ENCODE measurements around the gene HAT1.
A peak's percentile ranks its signal among the peaks of the same experiment; 100 is the strongest.

Gene HAT1

GRCh38 chr2:171882089-171882769 lies 40.0 kb upstream of the HAT1 start:
- 100% methylated on average over 2 of the region's 2 CpGs for WGBS (ENCODE audit: insufficient coverage)
- Histone ChIP-seq H3K4me3 (ENCODE audit: control insufficient read depth in 1 of 7, extremely low read depth in 1 of 7, insufficient read depth in 4 of 7, low read depth in 2 of 7, low read length in 6 of 7) (no peak overlapping the region), H3K36me3 (ENCODE audit: control insufficient read depth in 4 of 4, insufficient read depth in 4 of 4, low read length in 3 of 4) (peaks cover 0 to 3% (median 1%) of the 10 kb centered on the region in 4 experiments), H3K9me3 (ENCODE audit: control extremely low read depth in 1 of 5, control insufficient read depth in 4 of 5, insufficient read depth in 2 of 5, low read depth in 1 of 5, low read length in 4 of 5) (no peaks in the 10 kb centered on the region), H3K27me3 (replicated peaks in 2 of 5; ENCODE audit: control insufficient read depth in 4 of 5, insufficient read depth in 5 of 5, low read length in 4 of 5) (no peaks in the 10 kb centered on the region), H3K4me1 (ENCODE audit: control extremely low read depth in 1 of 4, control insufficient read depth in 4 of 4, insufficient read depth in 4 of 4, low read length in 3 of 4) (peaks cover 0 to 3% (median 0%) of the 10 kb centered on the region in 4 experiments), H3K27ac (ENCODE audit: insufficient read depth in 1 of 2, low read depth in 1 of 2, low read length in 2 of 2, poor library complexity in 1 of 2, severe bottlenecking in 2 of 2) (no peak overlapping the region)
- ChIA-PET POLR2A (no interaction called here), CTCF (interaction anchor here (0.6 kb wide), 1 partner anchor 27 kb away, joined by 3 read pairs; no protein-coding TSS in a partner anchor)
- DNase-seq = no peak

GRCh38 chr2:171883275-171883893 lies 38.9 kb upstream of the HAT1 start:
- ChIA-PET POLR2A (no interaction called here), CTCF (interaction anchor here (1.1 kb wide), 1 partner anchor 10 kb away, joined by 3 read pairs; no protein-coding TSS in a partner anchor)
- H3K4me1 ChIP-seq (ENCODE audit: control extremely low read depth in 1 of 4, control insufficient read depth in 4 of 4, insufficient read depth in 4 of 4, low read length in 3 of 4) = peaks cover 0 to 1% (median 0%) of the 10 kb centered on the region in 4 experiments
- H3K9me3 ChIP-seq (ENCODE audit: control extremely low read depth in 1 of 5, control insufficient read depth in 4 of 5, insufficient read depth in 2 of 5, low read depth in 1 of 5, low read length in 4 of 5) = no peaks in the 10 kb centered on the region
- no peaks in the 10 kb centered on the region for H3K27me3 ChIP-seq (replicated peaks in 2 of 5; ENCODE audit: control insufficient read depth in 4 of 5, insufficient read depth in 5 of 5, low read length in 4 of 5)
- DNase-seq = no peak
- H3K36me3 ChIP-seq (ENCODE audit: control insufficient read depth in 4 of 4, insufficient read depth in 4 of 4, low read length in 3 of 4) = peaks cover 0 to 3% (median 1%) of the 10 kb centered on the region in 4 experiments
- no peak overlapping the region for H3K4me3 ChIP-seq (ENCODE audit: control insufficient read depth in 1 of 7, extremely low read depth in 1 of 7, insufficient read depth in 4 of 7, low read depth in 2 of 7, low read length in 6 of 7)
- 98% methylated on average over 4 of the region's 5 CpGs for WGBS (ENCODE audit: insufficient coverage)
- H3K27ac ChIP-seq (ENCODE audit: insufficient read depth in 1 of 2, low read depth in 1 of 2, low read length in 2 of 2, poor library complexity in 1 of 2, severe bottlenecking in 2 of 2) = no peak overlapping the region

DNA sequence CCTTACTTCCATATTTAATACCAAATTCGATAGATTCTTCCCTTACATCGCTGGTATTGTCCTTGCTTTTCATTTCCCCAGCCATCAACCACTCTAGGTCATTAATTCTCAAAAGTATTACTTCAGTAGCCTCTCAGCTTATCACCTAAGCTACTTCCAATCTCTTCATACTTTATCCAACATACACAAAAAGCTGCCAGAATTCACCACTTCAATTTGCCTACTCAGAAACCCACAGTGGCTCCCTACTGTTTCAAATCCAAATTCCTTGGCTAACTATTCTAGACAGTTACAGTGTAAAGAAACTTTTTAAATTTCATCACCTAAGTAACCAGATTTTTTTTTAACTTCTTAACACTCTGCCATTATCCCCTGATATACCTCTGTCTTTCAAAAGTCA lies 32.9 kb upstream of the HAT1 start:
- Histone ChIP-seq H3K27me3 (replicated peaks in 2 of 5; ENCODE audit: control insufficient read depth in 4 of 5, insufficient read depth in 5 of 5, low read length in 4 of 5) (no peaks in the 10 kb centered on the region), H3K4me3 (ENCODE audit: control insufficient read depth in 1 of 7, extremely low read depth in 1 of 7, insufficient read depth in 4 of 7, low read depth in 2 of 7, low read length in 6 of 7) (no peak overlapping the region), H3K36me3 (ENCODE audit: control insufficient read depth in 4 of 4, insufficient read depth in 4 of 4, low read length in 3 of 4) (peaks cover 2 to 7% (median 4%) of the 10 kb centered on the region in 4 experiments), H3K9me3 (ENCODE audit: control extremely low read depth in 1 of 5, control insufficient read depth in 4 of 5, insufficient read depth in 2 of 5, low read depth in 1 of 5, low read length in 4 of 5) (no peaks in the 10 kb centered on the region), H3K27ac (ENCODE audit: insufficient read depth in 1 of 2, low read depth in 1 of 2, low read length in 2 of 2, poor library complexity in 1 of 2, severe bottlenecking in 2 of 2) (no peak overlapping the region), H3K4me1 (ENCODE audit: control extremely low read depth in 1 of 4, control insufficient read depth in 4 of 4, insufficient read depth in 4 of 4, low read length in 3 of 4) (peaks cover 6 to 9% (median 9%) of the 10 kb centered on the region in 4 experiments)
- ChIA-PET CTCF (no interaction called here), POLR2A (no interaction called here)
- DNase-seq = no peak
- 100% methylated on average over 2 of the region's 2 CpGs for WGBS (ENCODE audit: insufficient coverage)

DNA sequence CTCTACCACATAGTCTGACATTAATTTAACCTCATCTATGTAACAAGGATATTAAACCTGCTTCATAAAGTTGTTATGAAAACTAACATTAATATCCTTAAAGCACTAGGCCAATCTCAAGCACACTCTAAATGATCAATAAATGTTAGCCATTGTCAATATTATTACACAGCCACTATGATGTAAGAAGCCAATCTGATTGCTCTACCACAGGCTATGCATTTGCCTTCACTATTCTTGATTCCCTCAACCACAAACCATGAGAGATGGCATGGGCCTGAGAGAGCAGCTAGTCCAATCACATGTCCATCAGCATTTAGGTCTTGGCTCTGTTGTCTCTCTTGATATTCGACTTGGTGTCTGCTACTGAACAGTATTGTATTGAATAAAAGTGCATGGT lies 32.5 kb upstream of the HAT1 start:
- Histone ChIP-seq H3K27me3 (replicated peaks in 2 of 5; ENCODE audit: control insufficient read depth in 4 of 5, insufficient read depth in 5 of 5, low read length in 4 of 5) (no peaks in the 10 kb centered on the region), H3K4me1 (ENCODE audit: control extremely low read depth in 1 of 4, control insufficient read depth in 4 of 4, insufficient read depth in 4 of 4, low read length in 3 of 4) (peaks cover 9 to 13% (median 11%) of the 10 kb centered on the region in 4 experiments), H3K36me3 (ENCODE audit: control insufficient read depth in 4 of 4, insufficient read depth in 4 of 4, low read length in 3 of 4) (peaks cover 2 to 7% (median 4%) of the 10 kb centered on the region in 4 experiments), H3K9me3 (ENCODE audit: control extremely low read depth in 1 of 5, control insufficient read depth in 4 of 5, insufficient read depth in 2 of 5, low read depth in 1 of 5, low read length in 4 of 5) (no peaks in the 10 kb centered on the region), H3K4me3 (ENCODE audit: control insufficient read depth in 1 of 7, extremely low read depth in 1 of 7, insufficient read depth in 4 of 7, low read depth in 2 of 7, low read length in 6 of 7) (no peak overlapping the region), H3K27ac (ENCODE audit: insufficient read depth in 1 of 2, low read depth in 1 of 2, low read length in 2 of 2, poor library complexity in 1 of 2, severe bottlenecking in 2 of 2) (no peak overlapping the region)
- WGBS (ENCODE audit: insufficient coverage) = 100% methylated on average over 1 of the region's 1 CpG
- ChIA-PET CTCF (no interaction called here), POLR2A (no interaction called here)
- DNase-seq = no peak

DNA sequence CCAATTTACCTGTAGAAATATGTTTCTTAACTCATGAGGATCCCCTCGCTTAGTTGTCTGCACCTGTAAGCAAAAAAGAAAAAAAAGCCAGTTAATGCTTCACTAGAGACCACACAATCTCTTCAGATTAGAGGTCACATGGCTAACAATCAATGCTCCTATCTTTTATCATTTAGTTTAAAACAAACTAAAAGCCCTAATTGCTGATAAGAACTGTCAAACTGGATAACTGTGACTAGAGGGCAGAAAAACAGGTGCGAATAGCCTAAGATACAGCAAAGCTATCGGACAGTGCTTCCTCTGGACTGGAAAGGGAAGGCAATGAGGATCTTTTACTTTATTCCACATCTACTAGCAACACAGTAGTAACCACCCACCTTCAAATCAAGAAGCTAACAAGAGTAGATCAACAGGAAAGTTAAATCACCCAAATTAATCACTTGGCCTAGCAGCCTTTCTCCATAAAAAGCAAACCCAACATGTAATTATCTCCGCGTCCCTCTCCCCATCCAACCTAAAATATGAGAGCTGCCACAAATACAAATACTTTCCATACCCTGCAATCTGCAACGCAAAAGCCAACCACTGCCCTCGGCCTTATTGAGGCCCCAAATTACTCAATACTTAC lies 29.0 kb upstream of the HAT1 start:
- H3K36me3 ChIP-seq (ENCODE audit: control insufficient read depth in 4 of 4, insufficient read depth in 4 of 4, low read length in 3 of 4) = peaks cover 2 to 7% (median 4%) of the 10 kb centered on the region in 4 experiments
- H3K9me3 ChIP-seq (ENCODE audit: control extremely low read depth in 1 of 5, control insufficient read depth in 4 of 5, insufficient read depth in 2 of 5, low read depth in 1 of 5, low read length in 4 of 5) = no peaks in the 10 kb centered on the region
- H3K4me1 ChIP-seq (ENCODE audit: control extremely low read depth in 1 of 4, control insufficient read depth in 4 of 4, insufficient read depth in 4 of 4, low read length in 3 of 4) = peaks cover 9 to 17% (median 12%) of the 10 kb centered on the region in 4 experiments
- H3K4me3 ChIP-seq (ENCODE audit: control insufficient read depth in 1 of 7, extremely low read depth in 1 of 7, insufficient read depth in 4 of 7, low read depth in 2 of 7, low read length in 6 of 7) = peak overlapping the region; percentile 82 to 96 (median 91)
- ChIA-PET CTCF (interaction anchor here (0.9 to 1.0 kb wide), 2 partner anchors 10 to 29 kb away, joined by 3 read pairs; partner anchors contain the start of gene HAT1), POLR2A (no interaction called here)
- no peaks in the 10 kb centered on the region for H3K27me3 ChIP-seq (replicated peaks in 2 of 5; ENCODE audit: control insufficient read depth in 4 of 5, insufficient read depth in 5 of 5, low read length in 4 of 5)
- DNase-seq = peak in 1 of 3 donors; percentile 48
- 44% methylated on average over 4 of the region's 7 CpGs for WGBS (ENCODE audit: insufficient coverage)
- H3K27ac ChIP-seq (ENCODE audit: insufficient read depth in 1 of 2, low read depth in 1 of 2, low read length in 2 of 2, poor library complexity in 1 of 2, severe bottlenecking in 2 of 2) = peak overlapping the region in 1 of 2 experiments; percentile 89

DNA sequence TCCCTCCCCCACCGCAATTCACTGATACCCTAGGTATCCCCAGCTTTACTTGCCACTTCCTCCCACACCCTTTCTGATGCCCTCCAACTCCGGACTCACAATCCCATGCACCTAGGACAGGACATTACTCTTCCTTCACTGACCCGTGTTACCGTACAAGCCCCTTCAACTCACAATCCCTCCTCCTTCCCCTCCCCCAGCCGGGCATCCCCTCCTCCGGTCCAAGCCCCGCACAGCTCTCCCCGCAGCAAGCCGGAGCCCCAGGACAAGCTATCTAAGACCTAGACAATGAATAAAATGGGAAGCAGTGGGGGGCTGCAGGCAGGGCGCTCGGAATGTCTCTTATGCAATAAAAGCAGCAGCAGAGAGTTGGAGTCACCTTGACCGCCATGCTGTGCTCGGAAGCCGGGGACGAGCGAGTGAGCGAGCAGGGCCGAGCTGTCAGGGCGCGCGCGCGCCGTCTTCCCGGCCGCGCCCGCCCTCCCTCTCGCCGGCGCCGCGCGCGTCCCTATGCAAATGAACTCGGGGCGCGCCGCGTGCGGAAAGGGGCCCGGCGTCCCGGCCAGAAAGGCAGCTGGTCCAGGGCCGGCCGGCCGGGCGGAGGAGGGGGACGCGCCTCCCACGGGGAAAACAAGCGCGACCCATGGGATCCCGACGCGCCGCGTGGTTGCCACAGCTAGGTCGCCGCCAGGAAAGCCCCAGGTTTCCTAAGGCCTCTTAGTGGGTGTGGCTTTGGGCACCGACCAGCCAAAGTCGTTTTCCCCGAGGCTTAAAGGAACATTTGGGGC lies 28.2 kb upstream of the HAT1 start, which contains the start of gene SLC25A12:
SLC25A12 (minus strand) TSS at position 421 of the 788 bp plus-strand sequence; CDS start at position 391, 30 bp downstream.
- H3K36me3 ChIP-seq (ENCODE audit: control insufficient read depth in 4 of 4, insufficient read depth in 4 of 4, low read length in 3 of 4) = peaks cover 2 to 7% (median 4%) of the 10 kb centered on the region in 4 experiments
- ChIA-PET CTCF (interaction anchor here (0.9 to 1.0 kb wide), 2 partner anchors 11 to 28 kb away, joined by 3 read pairs; partner anchors contain the start of gene HAT1), POLR2A (no interaction called here)
- H3K4me3 ChIP-seq (ENCODE audit: control insufficient read depth in 1 of 7, extremely low read depth in 1 of 7, insufficient read depth in 4 of 7, low read depth in 2 of 7, low read length in 6 of 7) = peak within 1 kb of the TSS; percentile 82 to 96 (median 91)
- H3K27me3 ChIP-seq (replicated peaks in 2 of 5; ENCODE audit: control insufficient read depth in 4 of 5, insufficient read depth in 5 of 5, low read length in 4 of 5) = no peaks in the 10 kb centered on the region
- 0% methylated on average over 58 of the region's 63 CpGs for WGBS (ENCODE audit: insufficient coverage)
- peaks cover 9 to 17% (median 12%) of the 10 kb centered on the region in 4 experiments for H3K4me1 ChIP-seq (ENCODE audit: control extremely low read depth in 1 of 4, control insufficient read depth in 4 of 4, insufficient read depth in 4 of 4, low read length in 3 of 4)
- no peaks in the 10 kb centered on the region for H3K9me3 ChIP-seq (ENCODE audit: control extremely low read depth in 1 of 5, control insufficient read depth in 4 of 5, insufficient read depth in 2 of 5, low read depth in 1 of 5, low read length in 4 of 5)
- peak; percentile 66 to 83 (median 68) for DNase-seq
- peak within 1 kb of the TSS; percentile 69 to 89 for H3K27ac ChIP-seq (ENCODE audit: insufficient read depth in 1 of 2, low read depth in 1 of 2, low read length in 2 of 2, poor library complexity in 1 of 2, severe bottlenecking in 2 of 2)

All from common myeloid progenitor, CD34-positive (primary cell).